Breast epithelium (tissue), 3 donors: Measurements from ENCODE around the gene KRTAP5-5.
"Not testable (repeated sequence)": the region's sequence is repeated elsewhere in the genome, so short reads cannot be mapped to it uniquely, and the experiment has no call there.

Experiments
- POLR2AphosphoS5 ChIP-seq, 3 donors: sonication (generic); formaldehyde crosslinking; IDR thresholded peaks; one replicate each; pipeline ENCODE4 v1.6.1; 2017; ENCODE audit warnings: antibody characterized with exemption in 3 of 3
- TF ChIP-seq, protein P1 (sequence below), 3 donors: fragments of 450-650 bp; IDR thresholded peaks; one replicate each; pipeline ENCODE4 v1.5.1; 2016 to 2017; ENCODE audit warnings: antibody characterized with exemption in 3 of 3, mild to moderate bottlenecking in 3 of 3, moderate library complexity in 3 of 3

GRCh38 chr11:1582909-1583308, 46.7 kb upstream of the KRTAP5-5 start:
- TF ChIP-seq, protein P1, sequence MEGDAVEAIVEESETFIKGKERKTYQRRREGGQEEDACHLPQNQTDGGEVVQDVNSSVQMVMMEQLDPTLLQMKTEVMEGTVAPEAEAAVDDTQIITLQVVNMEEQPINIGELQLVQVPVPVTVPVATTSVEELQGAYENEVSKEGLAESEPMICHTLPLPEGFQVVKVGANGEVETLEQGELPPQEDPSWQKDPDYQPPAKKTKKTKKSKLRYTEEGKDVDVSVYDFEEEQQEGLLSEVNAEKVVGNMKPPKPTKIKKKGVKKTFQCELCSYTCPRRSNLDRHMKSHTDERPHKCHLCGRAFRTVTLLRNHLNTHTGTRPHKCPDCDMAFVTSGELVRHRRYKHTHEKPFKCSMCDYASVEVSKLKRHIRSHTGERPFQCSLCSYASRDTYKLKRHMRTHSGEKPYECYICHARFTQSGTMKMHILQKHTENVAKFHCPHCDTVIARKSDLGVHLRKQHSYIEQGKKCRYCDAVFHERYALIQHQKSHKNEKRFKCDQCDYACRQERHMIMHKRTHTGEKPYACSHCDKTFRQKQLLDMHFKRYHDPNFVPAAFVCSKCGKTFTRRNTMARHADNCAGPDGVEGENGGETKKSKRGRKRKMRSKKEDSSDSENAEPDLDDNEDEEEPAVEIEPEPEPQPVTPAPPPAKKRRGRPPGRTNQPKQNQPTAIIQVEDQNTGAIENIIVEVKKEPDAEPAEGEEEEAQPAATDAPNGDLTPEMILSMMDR (IDR thresholded peaks at IDR 0.05): not testable (repeated sequence)
- TF ChIP-seq POLR2AphosphoS5 (IDR thresholded peaks at IDR 0.05): not testable (repeated sequence)
